Transverse colon (tissue), 3 donors: ENCODE results near the gene GNAS.

ENCODE experiments used
- EP300 ChIP-seq: sonication (generic); formaldehyde crosslinking; IDR thresholded peaks from one replicate; pipeline ENCODE4 v1.6.1; 2017; ENCODE audit warnings: antibody characterized with exemption, low read depth
- POLR2A ChIP-seq: fragments of 450-650 bp; IDR thresholded peaks from one replicate; pipeline ENCODE4 v1.6.1; 2016; ENCODE audit warnings: antibody characterized with exemption, mild to moderate bottlenecking, moderate library complexity
- TF ChIP-seq, protein P1 (sequence below), 5 experiments: fragments of 200-600 bp in 3 of 5; fragments of 450-650 bp in 2 of 5; sonication (generic) in 3 of 5; IDR thresholded peaks; 1 replicate in 2 of 5; 2 replicates in 3 of 5; pipeline ENCODE4 v1.5.1; 2016 to 2017; ENCODE audit warnings: antibody characterized with exemption in 5 of 5, inconsistent platforms in 3 of 5, mild to moderate bottlenecking in 2 of 5, moderate library complexity in 1 of 5

- TF ChIP-seq, protein P1, sequence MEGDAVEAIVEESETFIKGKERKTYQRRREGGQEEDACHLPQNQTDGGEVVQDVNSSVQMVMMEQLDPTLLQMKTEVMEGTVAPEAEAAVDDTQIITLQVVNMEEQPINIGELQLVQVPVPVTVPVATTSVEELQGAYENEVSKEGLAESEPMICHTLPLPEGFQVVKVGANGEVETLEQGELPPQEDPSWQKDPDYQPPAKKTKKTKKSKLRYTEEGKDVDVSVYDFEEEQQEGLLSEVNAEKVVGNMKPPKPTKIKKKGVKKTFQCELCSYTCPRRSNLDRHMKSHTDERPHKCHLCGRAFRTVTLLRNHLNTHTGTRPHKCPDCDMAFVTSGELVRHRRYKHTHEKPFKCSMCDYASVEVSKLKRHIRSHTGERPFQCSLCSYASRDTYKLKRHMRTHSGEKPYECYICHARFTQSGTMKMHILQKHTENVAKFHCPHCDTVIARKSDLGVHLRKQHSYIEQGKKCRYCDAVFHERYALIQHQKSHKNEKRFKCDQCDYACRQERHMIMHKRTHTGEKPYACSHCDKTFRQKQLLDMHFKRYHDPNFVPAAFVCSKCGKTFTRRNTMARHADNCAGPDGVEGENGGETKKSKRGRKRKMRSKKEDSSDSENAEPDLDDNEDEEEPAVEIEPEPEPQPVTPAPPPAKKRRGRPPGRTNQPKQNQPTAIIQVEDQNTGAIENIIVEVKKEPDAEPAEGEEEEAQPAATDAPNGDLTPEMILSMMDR (IDR thresholded peaks at IDR 0.05): no peak
- TF ChIP-seq EP300 (no peak), POLR2A (no peak)
These were observed 502 bp upstream of the GNAS start for GRCh38 chr20:58851969-58852458.
